BJ (cell line): ENCODE results near the gene TCERG1. TPM values are rescaled to one million over a fixed set of nuclear protein-coding genes. Genes with fewer than 3 reads are reported as not detected.
A peak's percentile ranks its signal among the peaks of the same experiment; 100 is the strongest.

Experiments used
- CTCF ChIA-PET: fragments of 350-600 bp; formaldehyde crosslinking; extraction: SDS; loops from one replicate; lab custom pipeline; 2021; ENCODE audit warnings: antibody characterized with exemption, inconsistent platforms; lab: Yijun Ruan, JAX
- POLR2A ChIA-PET: fragments of 300-600 bp; sonication (Branson Sonifier 250); formaldehyde crosslinking; extraction: SDS; loops from one replicate; lab custom pipeline; 2021; ENCODE audit warnings: antibody characterized with exemption; lab: Charles Lee
- DNase-seq: peaks from one replicate; pipeline ENCODE4 v3.0.0-alpha.2; 2011; ENCODE audit warnings: low read depth
- H3K27me3 ChIP-seq: 2 replicates; pipeline ENCODE4 v1.6.0; 2011; ENCODE audit warnings: low read length; ENCODE audit not compliant: control insufficient read depth, insufficient read depth
- H3K36me3 ChIP-seq: 2 replicates; pipeline ENCODE4 v1.5.1; 2011; ENCODE audit warnings: low read length; ENCODE audit not compliant: control insufficient read depth, insufficient read depth
- H3K4me3 ChIP-seq: 2 replicates; pipeline ENCODE4 v1.5.1; 2011; ENCODE audit warnings: low read depth, mild to moderate bottlenecking, control low read depth, low read length
- polyA plus RNA-seq: library from polyadenylated mRNA; depleted of rRNA; stranded (reverse); fragments of >200 nt; gene quantifications from 2 replicates; pipeline ENCODE4 v1.2.3, GENCODE V29; 2011
- TF ChIP-seq, protein P1 (sequence below): IDR thresholded peaks from 2 replicates; pipeline ENCODE4 v1.5.1; 2011; ENCODE audit warnings: low read depth, mild to moderate bottlenecking, control low read depth, inconsistent platforms, low read length, moderate library complexity; ENCODE audit not compliant: insufficient read depth

Gene TCERG1
- polyA plus RNA-seq, 1 experiment = 35.9 TPM

GRCh38 chr5:146533882-146534281, 86.7 kb downstream of the TCERG1 start:
- Histone ChIP-seq H3K36me3 (no peaks in the 10 kb centered on the region), H3K4me3 (no peak overlapping the region), H3K27me3 (0 out of 2 replicates have a peak, but pooled peaks cover 2% of the 10 kb centered on the region)
- ChIA-PET POLR2A (interaction anchor here (0.5 kb wide), 1 partner anchor 429 kb away, joined by 3 read pairs; no protein-coding TSS in a partner anchor), CTCF (interaction anchor here (0.6 to 7.3 kb wide), 22 partner anchors 8 to 654 kb away, joined by 3 to 130 read pairs (median 4); no protein-coding TSS in a partner anchor)
- TF ChIP-seq, protein P1, sequence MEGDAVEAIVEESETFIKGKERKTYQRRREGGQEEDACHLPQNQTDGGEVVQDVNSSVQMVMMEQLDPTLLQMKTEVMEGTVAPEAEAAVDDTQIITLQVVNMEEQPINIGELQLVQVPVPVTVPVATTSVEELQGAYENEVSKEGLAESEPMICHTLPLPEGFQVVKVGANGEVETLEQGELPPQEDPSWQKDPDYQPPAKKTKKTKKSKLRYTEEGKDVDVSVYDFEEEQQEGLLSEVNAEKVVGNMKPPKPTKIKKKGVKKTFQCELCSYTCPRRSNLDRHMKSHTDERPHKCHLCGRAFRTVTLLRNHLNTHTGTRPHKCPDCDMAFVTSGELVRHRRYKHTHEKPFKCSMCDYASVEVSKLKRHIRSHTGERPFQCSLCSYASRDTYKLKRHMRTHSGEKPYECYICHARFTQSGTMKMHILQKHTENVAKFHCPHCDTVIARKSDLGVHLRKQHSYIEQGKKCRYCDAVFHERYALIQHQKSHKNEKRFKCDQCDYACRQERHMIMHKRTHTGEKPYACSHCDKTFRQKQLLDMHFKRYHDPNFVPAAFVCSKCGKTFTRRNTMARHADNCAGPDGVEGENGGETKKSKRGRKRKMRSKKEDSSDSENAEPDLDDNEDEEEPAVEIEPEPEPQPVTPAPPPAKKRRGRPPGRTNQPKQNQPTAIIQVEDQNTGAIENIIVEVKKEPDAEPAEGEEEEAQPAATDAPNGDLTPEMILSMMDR = no peak
- DNase-seq = no peak

DNA sequence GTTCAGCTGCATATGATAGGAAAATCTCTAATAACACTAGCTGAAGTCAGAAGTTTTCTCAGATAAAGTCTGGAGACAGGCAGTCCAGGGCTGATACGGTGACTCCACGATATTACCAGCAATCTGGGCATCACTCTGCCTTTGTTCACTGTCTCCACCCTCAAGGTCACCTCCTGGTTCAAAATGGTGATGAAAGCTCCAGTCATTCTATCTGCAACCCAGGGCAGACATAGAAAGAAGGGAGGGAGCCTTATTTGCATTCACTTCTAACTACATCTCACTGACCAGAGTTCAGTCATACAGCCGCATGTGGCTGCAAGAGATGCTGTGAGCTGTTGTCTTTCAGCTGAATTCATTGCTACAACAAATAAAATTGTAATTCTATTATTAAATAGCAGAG, 91.3 kb downstream of the TCERG1 start:
- Histone ChIP-seq H3K36me3 (no peaks in the 10 kb centered on the region), H3K4me3 (no peak overlapping the region), H3K27me3 (peaks cover 3% of the 10 kb centered on the region; the same call in 1 of the 2 replicates)
- ChIA-PET POLR2A (no interaction called here), CTCF (interaction anchor here (0.9 to 6.9 kb wide), 4 partner anchors 8 to 560 kb away, joined by 3 to 101 read pairs (median 6); no protein-coding TSS in a partner anchor)
- DNase-seq = no peak
- TF ChIP-seq, protein P1 = no peak

DNA sequence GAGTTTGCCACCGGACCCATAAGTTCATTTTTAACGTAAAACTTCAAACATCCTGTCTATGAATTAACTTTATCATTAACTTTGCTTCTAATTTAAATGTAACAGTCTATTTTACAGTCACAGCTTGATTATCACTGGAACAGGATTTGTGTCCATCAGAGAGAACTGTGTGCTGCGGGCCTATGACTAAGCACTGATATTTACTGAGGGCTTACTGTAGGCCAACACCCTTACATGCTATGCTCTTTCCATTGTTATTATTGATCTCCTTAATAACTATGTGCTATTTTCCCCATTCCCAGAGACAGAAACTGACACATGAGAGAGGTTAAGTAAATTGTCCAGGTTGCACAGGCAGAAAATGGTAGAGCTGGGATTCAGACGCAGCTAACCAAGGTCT, 92.8 kb downstream of the TCERG1 start:
- Histone ChIP-seq H3K27me3 (peaks cover 3% of the 10 kb centered on the region; the same call in 1 of the 2 replicates), H3K36me3 (no peaks in the 10 kb centered on the region), H3K4me3 (no peak overlapping the region)
- CTCF ChIA-PET = interaction anchor here (0.7 to 6.9 kb wide), 3 partner anchors 13 to 427 kb away, joined by 4 to 101 read pairs (median 4); no protein-coding TSS in a partner anchor
- TF ChIP-seq, protein P1 = no peak
- POLR2A ChIA-PET = interaction anchor here (0.6 kb wide), 1 partner anchor 615 kb away, joined by 9 read pairs; no protein-coding TSS in a partner anchor
- DNase-seq = no peak

DNA sequence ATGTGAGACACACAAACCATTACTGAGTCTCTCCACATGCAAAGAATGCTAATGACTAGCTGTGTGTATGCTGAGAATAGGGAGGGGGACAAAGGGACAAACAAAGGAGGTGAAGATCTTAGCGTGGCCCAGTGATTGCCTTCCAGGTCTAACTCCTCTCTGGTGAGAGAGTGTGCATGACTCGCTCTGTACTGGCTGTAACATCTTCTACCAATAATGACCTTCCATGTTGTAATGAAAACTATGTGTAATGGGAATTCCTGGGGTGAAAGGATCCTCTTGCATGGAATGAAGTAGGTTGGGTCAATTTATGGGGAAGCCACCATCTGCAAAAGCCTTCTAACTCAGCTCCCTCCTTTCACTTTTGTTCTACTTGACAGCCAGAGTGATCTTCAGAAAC, 93.3 kb downstream of the TCERG1 start:
- ChIA-PET CTCF (interaction anchor here (0.7 to 6.9 kb wide), 4 partner anchors 9 to 426 kb away, joined by 3 to 101 read pairs (median 4); no protein-coding TSS in a partner anchor), POLR2A (interaction anchor here (0.6 kb wide), 1 partner anchor 615 kb away, joined by 9 read pairs; no protein-coding TSS in a partner anchor)
- H3K36me3 ChIP-seq = no peaks in the 10 kb centered on the region
- no peak overlapping the region for H3K4me3 ChIP-seq
- peak; percentile 25 for DNase-seq
- H3K27me3 ChIP-seq = peaks cover 3% of the 10 kb centered on the region; the same call in 1 of the 2 replicates
- TF ChIP-seq, protein P1 = no peak

DNA sequence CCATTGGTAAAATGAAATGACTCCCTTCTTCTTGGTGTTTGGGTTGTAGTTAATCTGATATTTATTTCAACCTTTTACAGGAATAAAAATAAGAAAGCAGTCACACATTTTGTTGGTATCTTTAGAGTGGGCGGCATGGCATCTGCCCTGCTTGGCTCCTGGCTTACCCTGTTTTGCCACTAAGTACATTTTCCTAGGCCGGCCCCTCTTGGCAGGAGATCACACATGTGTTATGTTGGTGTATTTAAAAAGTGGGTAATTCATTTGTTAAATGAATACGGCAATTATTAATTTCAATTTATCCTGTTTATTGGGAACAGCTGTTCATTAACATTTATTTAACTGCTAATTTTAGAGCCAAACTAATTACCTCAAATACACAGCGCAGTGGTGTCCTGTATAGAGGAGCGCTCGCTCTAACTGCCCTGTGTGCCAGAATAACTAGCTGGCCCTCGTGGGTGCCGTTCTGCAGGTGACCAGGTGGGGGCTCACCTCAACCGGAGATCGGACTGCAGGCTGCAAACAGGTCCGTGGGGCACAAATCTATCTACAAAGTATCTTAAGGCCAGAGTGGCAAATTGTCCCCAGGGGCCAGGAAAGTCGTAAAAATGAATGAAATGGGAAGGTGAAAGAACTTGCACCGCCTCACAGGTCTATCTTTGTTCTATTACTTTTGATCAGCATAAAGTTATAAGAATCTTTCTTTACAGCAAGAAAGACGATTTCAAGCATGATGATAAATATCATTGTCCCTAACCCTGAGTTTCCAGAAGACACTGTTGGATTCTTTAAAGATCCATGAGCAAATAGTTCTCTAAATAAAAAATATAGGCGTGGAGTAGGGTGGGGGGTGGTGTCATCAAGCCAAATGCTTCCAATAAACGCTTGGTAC, 95.1 kb downstream of the TCERG1 start:
- CTCF ChIA-PET = interaction anchor here (0.5 to 6.9 kb wide), 23 partner anchors 8 to 647 kb away, joined by 3 to 101 read pairs (median 5); no protein-coding TSS in a partner anchor
- TF ChIP-seq, protein P1 = peak; percentile 85
- no peak overlapping the region for H3K4me3 ChIP-seq
- no peaks in the 10 kb centered on the region for H3K36me3 ChIP-seq
- no peak for DNase-seq
- POLR2A ChIA-PET = no interaction called here
- H3K27me3 ChIP-seq = peaks cover 3% of the 10 kb centered on the region; the same call in 1 of the 2 replicates
